ENCODE data around the gene ZNF512. TPM values are rescaled to one million over a fixed set of nuclear protein-coding genes. Genes with fewer than 3 reads are reported as not detected.

Gene ZNF512
- total RNA-seq, 1 donor from 2014 or later: 23.9 TPM

- Mint-ChIP-seq H3K9me3 (no peaks in the 10 kb centered on the region), H3K27me3 (ENCODE audit: low read depth) (peaks cover 51% of the 10 kb centered on the region), H3K27ac (no peak overlapping the region), H3K4me1 (ENCODE audit: low read depth) (no peaks in the 10 kb centered on the region), H3K36me3 (ENCODE audit: low read depth) (no peaks in the 10 kb centered on the region), H3K4me3 (ENCODE audit: low read depth) (no peak overlapping the region)
- intact Hi-C loops (cut with micrococcal nuclease): no loop called here
- DNase-seq (ENCODE audit: low spot score): no peak
These were observed 16.2 kb upstream of the ZNF512 start for GRCh38 chr2:27566628-27567027.

GRCh38 chr2:27569398-27569797, 13.4 kb upstream of the ZNF512 start:
- Mint-ChIP-seq H3K4me3 (ENCODE audit: low read depth) (no peak overlapping the region), H3K4me1 (ENCODE audit: low read depth) (no peaks in the 10 kb centered on the region), H3K27ac (no peak overlapping the region), H3K9me3 (no peaks in the 10 kb centered on the region), H3K36me3 (ENCODE audit: low read depth) (no peaks in the 10 kb centered on the region), H3K27me3 (ENCODE audit: low read depth) (peaks cover 55% of the 10 kb centered on the region)
- no peak for DNase-seq (ENCODE audit: low spot score)
- intact Hi-C loops (cut with micrococcal nuclease): no loop called here

- no peak for DNase-seq (ENCODE audit: low spot score)
- Mint-ChIP-seq H3K4me1 (ENCODE audit: low read depth) (no peaks in the 10 kb centered on the region), H3K9me3 (no peaks in the 10 kb centered on the region), H3K36me3 (ENCODE audit: low read depth) (no peaks in the 10 kb centered on the region), H3K4me3 (ENCODE audit: low read depth) (no peak overlapping the region), H3K27ac (no peak overlapping the region), H3K27me3 (ENCODE audit: low read depth) (peaks cover 49% of the 10 kb centered on the region)
- intact Hi-C loops (cut with micrococcal nuclease): no loop called here
These were observed 11.6 kb upstream of the ZNF512 start for GRCh38 chr2:27571197-27571596.

- Mint-ChIP-seq H3K9me3 (no peaks in the 10 kb centered on the region), H3K36me3 (ENCODE audit: low read depth) (no peaks in the 10 kb centered on the region), H3K4me3 (ENCODE audit: low read depth) (no peak overlapping the region), H3K4me1 (ENCODE audit: low read depth) (no peaks in the 10 kb centered on the region), H3K27me3 (ENCODE audit: low read depth) (peaks cover 46% of the 10 kb centered on the region), H3K27ac (no peak overlapping the region)
- DNase-seq (ENCODE audit: low spot score): no peak
- intact Hi-C loops (cut with micrococcal nuclease): no loop called here
These were observed 11.2 kb upstream of the ZNF512 start for GRCh38 chr2:27571681-27572080.

GRCh38 chr2:27572439-27572838, 10.4 kb upstream of the ZNF512 start:
- no peak overlapping the region for H3K4me3 Mint-ChIP-seq (ENCODE audit: low read depth)

GRCh38 chr2:27572998-27573429, 9.8 kb upstream of the ZNF512 start:
- DNase-seq (ENCODE audit: low spot score): no peak
- no peak overlapping the region for H3K27ac Mint-ChIP-seq
- H3K36me3 Mint-ChIP-seq (ENCODE audit: low read depth): no peaks in the 10 kb centered on the region
- no peak overlapping the region for H3K4me3 Mint-ChIP-seq (ENCODE audit: low read depth)
- no peaks in the 10 kb centered on the region for H3K4me1 Mint-ChIP-seq (ENCODE audit: low read depth)
- intact Hi-C loops (cut with micrococcal nuclease): no loop called here
- no peaks in the 10 kb centered on the region for H3K9me3 Mint-ChIP-seq
- H3K27me3 Mint-ChIP-seq (ENCODE audit: low read depth): peaks cover 35% of the 10 kb centered on the region

More at GRCh38 chr2:27572439-27572838, 10.4 kb upstream of the ZNF512 start:
- Mint-ChIP-seq H3K36me3 (ENCODE audit: low read depth) (no peaks in the 10 kb centered on the region), H3K27me3 (ENCODE audit: low read depth) (peaks cover 38% of the 10 kb centered on the region), H3K9me3 (no peaks in the 10 kb centered on the region), H3K4me1 (ENCODE audit: low read depth) (no peaks in the 10 kb centered on the region), H3K27ac (no peak overlapping the region)
- intact Hi-C loops (cut with micrococcal nuclease): no loop called here
- DNase-seq (ENCODE audit: low spot score): no peak

GRCh38 chr2:27573452-27573851, 9.4 kb upstream of the ZNF512 start:
- no peaks in the 10 kb centered on the region for H3K36me3 Mint-ChIP-seq (ENCODE audit: low read depth)
- H3K9me3 Mint-ChIP-seq: no peaks in the 10 kb centered on the region
- intact Hi-C loops (cut with micrococcal nuclease): no loop called here
- H3K27me3 Mint-ChIP-seq (ENCODE audit: low read depth): peaks cover 31% of the 10 kb centered on the region
- H3K4me3 Mint-ChIP-seq (ENCODE audit: low read depth): no peak overlapping the region
- no peak overlapping the region for H3K27ac Mint-ChIP-seq
- no peaks in the 10 kb centered on the region for H3K4me1 Mint-ChIP-seq (ENCODE audit: low read depth)
- no peak for DNase-seq (ENCODE audit: low spot score)

GRCh38 chr2:27581417-27582128, 1.3 kb upstream of the ZNF512 start:
- Mint-ChIP-seq H3K27me3 (ENCODE audit: low read depth) (peaks cover 4% of the 10 kb centered on the region), H3K36me3 (ENCODE audit: low read depth) (peaks cover 31% of the 10 kb centered on the region), H3K4me3 (ENCODE audit: low read depth) (peak overlapping the region; percentile 14), H3K4me1 (ENCODE audit: low read depth) (peaks cover 32% of the 10 kb centered on the region), H3K9me3 (no peaks in the 10 kb centered on the region), H3K27ac (peak overlapping the region; percentile 9)
- DNase-seq (ENCODE audit: low spot score): no peak
- intact Hi-C loops (cut with micrococcal nuclease): loop anchor here (10.0 kb wide), 1 partner anchor 87 kb away; the partner anchor contains the start of genes FNDC4 and GCKR

GRCh38 chr2:27582129-27582694, 630 bp upstream of the ZNF512 start:
- intact Hi-C loops (cut with micrococcal nuclease): loop anchor here (10.0 kb wide), 1 partner anchor 87 kb away; the partner anchor contains the start of genes FNDC4 and GCKR
- H3K9me3 Mint-ChIP-seq: no peaks in the 10 kb centered on the region
- H3K36me3 Mint-ChIP-seq (ENCODE audit: low read depth): peaks cover 38% of the 10 kb centered on the region
- peak overlapping the region; percentile 98 for H3K4me3 Mint-ChIP-seq (ENCODE audit: low read depth)
- H3K27me3 Mint-ChIP-seq (ENCODE audit: low read depth): peaks cover 4% of the 10 kb centered on the region
- H3K4me1 Mint-ChIP-seq (ENCODE audit: low read depth): peaks cover 38% of the 10 kb centered on the region
- DNase-seq (ENCODE audit: low spot score): peak; percentile 10
- peak overlapping the region; percentile 93 for H3K27ac Mint-ChIP-seq

- Mint-ChIP-seq H3K27me3 (ENCODE audit: low read depth) (peaks cover 4% of the 10 kb centered on the region), H3K4me1 (ENCODE audit: low read depth) (peaks cover 44% of the 10 kb centered on the region), H3K9me3 (peaks cover 4% of the 10 kb centered on the region), H3K4me3 (ENCODE audit: low read depth) (peak overlapping the region; percentile 98), H3K27ac (peak overlapping the region; percentile 93), H3K36me3 (ENCODE audit: low read depth) (peaks cover 47% of the 10 kb centered on the region)
- DNase-seq (ENCODE audit: low spot score): peak; percentile 9
- intact Hi-C loops (cut with micrococcal nuclease): loop anchor here (10.0 kb wide), 1 partner anchor 89 kb away; the partner anchor contains the start of genes FNDC4 and GCKR
These were observed 611 bp downstream of the ZNF512 start for GRCh38 chr2:27583390-27583915.

- Mint-ChIP-seq H3K36me3 (ENCODE audit: low read depth) (peaks cover 52% of the 10 kb centered on the region), H3K9me3 (peaks cover 8% of the 10 kb centered on the region), H3K27ac (no peak overlapping the region), H3K4me3 (ENCODE audit: low read depth) (peak overlapping the region; percentile 98), H3K27me3 (ENCODE audit: low read depth) (no peaks in the 10 kb centered on the region), H3K4me1 (ENCODE audit: low read depth) (peaks cover 47% of the 10 kb centered on the region)
- no peak for DNase-seq (ENCODE audit: low spot score)
- intact Hi-C loops (cut with micrococcal nuclease): loop anchor here (10.0 kb wide), 1 partner anchor 90 kb away; the partner anchor contains the start of genes FNDC4 and GCKR
These were observed 1.8 kb downstream of the ZNF512 start for GRCh38 chr2:27584597-27584996.

- no peaks in the 10 kb centered on the region for H3K27me3 Mint-ChIP-seq (ENCODE audit: low read depth)
- H3K27ac Mint-ChIP-seq: peak overlapping the region; percentile 87
- DNase-seq (ENCODE audit: low spot score): no peak
- intact Hi-C loops (cut with micrococcal nuclease): loop anchor here (2.0 to 10.0 kb wide), 4 partner anchors 42 to 95 kb away; partner anchors contain the start of genes CCDC121, FNDC4, GCKR and GPN1
- H3K36me3 Mint-ChIP-seq (ENCODE audit: low read depth): peaks cover 71% of the 10 kb centered on the region
- H3K4me3 Mint-ChIP-seq (ENCODE audit: low read depth): peak overlapping the region; percentile 51
- peaks cover 23% of the 10 kb centered on the region for H3K9me3 Mint-ChIP-seq
- peaks cover 57% of the 10 kb centered on the region for H3K4me1 Mint-ChIP-seq (ENCODE audit: low read depth)
These were observed 4.2 kb downstream of the ZNF512 start for GRCh38 chr2:27587025-27587424.

- no peak overlapping the region for H3K27ac Mint-ChIP-seq
- H3K36me3 Mint-ChIP-seq (ENCODE audit: low read depth): peaks cover 72% of the 10 kb centered on the region
- H3K4me3 Mint-ChIP-seq (ENCODE audit: low read depth): no peak overlapping the region
- H3K4me1 Mint-ChIP-seq (ENCODE audit: low read depth): peaks cover 54% of the 10 kb centered on the region
- no peak for DNase-seq (ENCODE audit: low spot score)
- H3K27me3 Mint-ChIP-seq (ENCODE audit: low read depth): no peaks in the 10 kb centered on the region
- intact Hi-C loops (cut with micrococcal nuclease): loop anchor here (5.0 to 10.0 kb wide), 2 partner anchors 94 kb away; partner anchors contain the start of genes FNDC4 and GCKR
- peaks cover 29% of the 10 kb centered on the region for H3K9me3 Mint-ChIP-seq
These were observed 5.5 kb downstream of the ZNF512 start for GRCh38 chr2:27588308-27588707.

Data from activated T-helper 2 cell treated with anti-CD3 and anti-CD28 coated beads, Interferon-gamma antibody, Interleukin-2, Interleukin-4, amounts not matched to agents 10 μg/mL and 5 μg/mL and 100 μg/mL, durations not matched to agents 14 hours and 24 hours and 36 hours (primary cell).